CD14-positive monocyte (primary cell): ENCODE data around the gene CCDC159. TPM values are rescaled to one million over a fixed set of nuclear protein-coding genes. Genes with fewer than 3 reads are reported as not detected.

Experiments
- DNase-seq, 3 donors: peaks; one replicate each; pipeline ENCODE4 v3.0.0-alpha.2; 2011 to 2022
- H2AFZ ChIP-seq: 2 replicates; pipeline ENCODE4 v1.6.0; 2012; ENCODE audit warnings: mild to moderate bottlenecking, low read depth, low read length, inconsistent platforms; ENCODE audit not compliant: insufficient read depth, poor library complexity, severe bottlenecking
- H3K27ac ChIP-seq, 2 donors: 1 replicate in 1 of 2; 2 replicates in 1 of 2; pipeline ENCODE4 v1.5.1; 2012 to 2013; ENCODE audit warnings: low read length in 2 of 2, control low read depth in 1 of 2, inconsistent platforms in 1 of 2, low read depth in 1 of 2, mild to moderate bottlenecking in 1 of 2
- H3K27me3 ChIP-seq, 2 donors: one replicate each; pipeline versions ENCODE4 v1.6.0 to v1.6.1; 2011 to 2013; ENCODE audit warnings: low read length in 2 of 2; ENCODE audit not compliant: control insufficient read depth in 2 of 2, insufficient read depth in 2 of 2
- H3K36me3 ChIP-seq, 2 donors: replicated peaks in 1 of 2; 1 replicate in 1 of 2; 2 replicates in 1 of 2; pipeline versions ENCODE4 v1.5.1 to v1.6.1; 2012 to 2013; ENCODE audit warnings: low read length in 2 of 2, control low read depth in 1 of 2, inconsistent platforms in 1 of 2, mild to moderate bottlenecking in 1 of 2; ENCODE audit not compliant: insufficient read depth in 2 of 2, control insufficient read depth in 1 of 2
- H3K4me1 ChIP-seq, 2 donors: 1 replicate in 1 of 2; 2 replicates in 1 of 2; pipeline versions ENCODE4 v1.5.1 to v1.6.1; 2012 to 2013; ENCODE audit warnings: low read length in 2 of 2, control low read depth in 1 of 2, inconsistent platforms in 1 of 2, mild to moderate bottlenecking in 1 of 2, moderate library complexity in 1 of 2; ENCODE audit not compliant: insufficient read depth in 2 of 2, control insufficient read depth in 1 of 2
- H3K4me2 ChIP-seq: replicated peaks from 2 replicates; pipeline ENCODE3; 2012; ENCODE audit warnings: low read length, moderate library complexity, mild to moderate bottlenecking; ENCODE audit not compliant: poor library complexity, severe bottlenecking; ENCODE audit errors: extremely low read depth
- H3K4me3 ChIP-seq, 3 experiments: fragments of 200-600 bp in 1 of 3; sonication (generic) in 1 of 3; replicated peaks in 1 of 3; 1 replicate in 2 of 3; 2 replicates in 1 of 3; pipeline ENCODE4 v1.5.1; 2011 to 2013; ENCODE audit warnings: low read length in 3 of 3, mild to moderate bottlenecking in 3 of 3, control low read depth in 2 of 3, low read depth in 2 of 3, inconsistent platforms in 1 of 3, moderate library complexity in 1 of 3
- H3K79me2 ChIP-seq: 2 replicates; pipeline ENCODE4 v1.6.0; 2012; ENCODE audit warnings: mild to moderate bottlenecking, control low read depth, inconsistent platforms, low read length, moderate library complexity; ENCODE audit not compliant: insufficient read depth
- H3K9ac ChIP-seq: 2 replicates; pipeline ENCODE4 v1.6.0; 2017; ENCODE audit warnings: low read length, mild to moderate bottlenecking; ENCODE audit not compliant: insufficient read depth, poor library complexity, severe bottlenecking
- H3K9me3 ChIP-seq, 2 donors: replicated peaks in 1 of 2; 1 replicate in 1 of 2; 2 replicates in 1 of 2; pipeline versions ENCODE4 v1.5.1 to v1.6.1; 2012 to 2013; ENCODE audit warnings: low read length in 2 of 2, control low read depth in 1 of 2; ENCODE audit not compliant: control insufficient read depth in 1 of 2, insufficient read depth in 1 of 2
- H4K20me1 ChIP-seq: 2 replicates; pipeline ENCODE4 v1.6.0; 2012; ENCODE audit warnings: mild to moderate bottlenecking, low read length, control low read depth, moderate library complexity; ENCODE audit not compliant: insufficient read depth
- H3K27ac Mint-ChIP-seq, 7 donors: one replicate each; pipeline ENCODE4 v1.8.0; 2020; ENCODE audit warnings: mild to moderate bottlenecking in 7 of 7, mixed read lengths in 7 of 7, moderate library complexity in 6 of 7, inconsistent platforms in 2 of 7
- H3K27me3 Mint-ChIP-seq, 3 donors: one replicate each; pipeline ENCODE4 v1.8.0; 2021 to 2022; ENCODE audit warnings: low read depth in 3 of 3, mild to moderate bottlenecking in 3 of 3, mixed read lengths in 3 of 3, moderate library complexity in 3 of 3, inconsistent platforms in 1 of 3
- H3K36me3 Mint-ChIP-seq, 2 donors: one replicate each; pipeline ENCODE4 v1.8.0; 2020; ENCODE audit warnings: mixed read lengths in 2 of 2, inconsistent platforms in 1 of 2, mild to moderate bottlenecking in 1 of 2
- H3K4me1 Mint-ChIP-seq: one replicate; pipeline ENCODE4 v1.8.0; 2020; ENCODE audit warnings: mild to moderate bottlenecking, mixed read lengths
- H3K4me3 Mint-ChIP-seq, 2 donors: one replicate each; pipeline ENCODE4 v1.8.0; 2020; ENCODE audit warnings: mild to moderate bottlenecking in 2 of 2, mixed read lengths in 2 of 2, moderate library complexity in 1 of 2
- H3K9me3 Mint-ChIP-seq, 7 donors: one replicate each; pipeline ENCODE4 v1.8.0; 2020 to 2022; ENCODE audit warnings: mixed read lengths in 7 of 7, mild to moderate bottlenecking in 6 of 7, moderate library complexity in 6 of 7, inconsistent platforms in 2 of 7
- CTCF ChIP-seq: fragments of 200-600 bp; IDR thresholded peaks from one replicate; pipeline ENCODE4 v1.8.0; 2022; ENCODE audit warnings: antibody characterized with exemption, mild to moderate bottlenecking
- WGBS: methylation state at CpG from one replicate; pipeline ENCODE4 v1.1.5; 2013; ENCODE audit warnings: missing lambda C conversion rate; ENCODE audit not compliant: insufficient coverage; 5-methylcytosine and 5-hydroxymethylcytosine counted together
- intact Hi-C, 2 donors: fragments of 100-400 bp; cut with micrococcal nuclease; formaldehyde crosslinking; loops; one replicate each; pipeline versions ENCODE4 v1.15.0 to v1.15.1; 2023
- polyA plus RNA-seq, 3 donors: library from polyadenylated mRNA; depleted of rRNA in 1 of 3; unstranded in 2 of 3; stranded (reverse) in 1 of 3; fragments of 300-500 nt in 2 of 3; fragments of >200 nt in 1 of 3; fragmentation: Illumina TruSeq in 2 of 3; gene quantifications; 1 replicate in 2 of 3; 2 replicates in 1 of 3; pipeline ENCODE4 v1.2.3, GENCODE V29; 2012 to 2021

CCDC159 gene
- polyA plus RNA-seq, 3 donors = 37.1 to 374 (median 38.3) TPM

- peaks cover 0 to 2% (median 0%) of the 10 kb centered on the region in 3 donors for H3K27me3 Mint-ChIP-seq
- Histone ChIP-seq H3K27me3 (no peaks in the 10 kb centered on the region), H3K4me3 (no peak overlapping the region), H3K36me3 (peaks cover 31 to 42% of the 10 kb centered on the region in 2 donors), H3K9me3 (no peaks in the 10 kb centered on the region), H3K4me1 (no peaks in the 10 kb centered on the region), H3K79me2 (no peaks in the 10 kb centered on the region), H4K20me1 (peaks cover 27% of the 10 kb centered on the region), H2AFZ (no peak overlapping the region), H3K4me2 (no peak overlapping the region), H3K27ac (no peak overlapping the region), H3K9ac (no peak overlapping the region)
- no peak for DNase-seq
- no peak overlapping the region for H3K4me3 Mint-ChIP-seq
- intact Hi-C loops = no loop called here
- H3K36me3 Mint-ChIP-seq = peaks cover 46 to 69% of the 10 kb centered on the region in 2 donors
- H3K9me3 Mint-ChIP-seq = no peaks in the 10 kb centered on the region
- TF ChIP-seq CTCF = no peak
- H3K4me1 Mint-ChIP-seq = no peaks in the 10 kb centered on the region
- H3K27ac Mint-ChIP-seq = no peak overlapping the region
- no CpG with 5 or more reads among the region's 2 CpGs for WGBS
Measured at GRCh38 chr19:11367528-11367927, 21.2 kb downstream of the CCDC159 start.

GRCh38 chr19:11370744-11371143 lies 24.4 kb downstream of the CCDC159 start:
- peaks cover 5% of the 10 kb centered on the region for H4K20me1 ChIP-seq
- H3K4me2 ChIP-seq = no peak overlapping the region
- no peak overlapping the region for H3K9ac ChIP-seq
- peaks cover 17 to 22% of the 10 kb centered on the region in 2 donors for H3K4me1 ChIP-seq
- peaks cover 5 to 9% of the 10 kb centered on the region in 2 donors for H3K36me3 ChIP-seq
- Mint-ChIP-seq H3K4me3 (no peak overlapping the region), H3K4me1 (no peaks in the 10 kb centered on the region), H3K9me3 (no peaks in the 10 kb centered on the region), H3K27ac (no peak overlapping the region), H3K36me3 (peaks cover 25 to 37% of the 10 kb centered on the region in 2 donors), H3K27me3 (peaks cover 0 to 2% (median 0%) of the 10 kb centered on the region in 3 donors)
- H3K9me3 ChIP-seq = no peaks in the 10 kb centered on the region
- DNase-seq = no peak
- no peak for TF ChIP-seq CTCF
- intact Hi-C loops = loop anchor here in 1 of 2 donors (5.0 kb wide), 1 partner anchor 33 kb away; the partner anchor contains the start of gene RAB3D
- WGBS = 96% methylated on average over 2 of the region's 2 CpGs
- H3K4me3 ChIP-seq = no peak overlapping the region
- H3K27me3 ChIP-seq = no peaks in the 10 kb centered on the region
- no peak overlapping the region for H3K27ac ChIP-seq
- H2AFZ ChIP-seq = no peak overlapping the region
- H3K79me2 ChIP-seq = peaks cover 7% of the 10 kb centered on the region
